Loucy (cell line): ENCODE data around the gene S1PR2.

Source experiments
- H2AFZ ChIP-seq: fragments of 200-600 bp; sonication (generic); 2 replicates; pipeline ENCODE4 v1.6.0; 2016; ENCODE audit warnings: antibody characterized with exemption, mild to moderate bottlenecking, low read length, moderate library complexity
- H3F3A ChIP-seq: fragments of 200-600 bp; 2 replicates; pipeline ENCODE4 v1.6.0; 2016; ENCODE audit warnings: antibody characterized with exemption, low read depth, mild to moderate bottlenecking
- H3K27me3 ChIP-seq: fragments of 200-600 bp; sonication (generic); 2 replicates; pipeline ENCODE4 v1.6.1; 2014; ENCODE audit warnings: low read length, mild to moderate bottlenecking; ENCODE audit not compliant: insufficient read depth, poor library complexity, severe bottlenecking
- H3K36me3 ChIP-seq: fragments of 200-600 bp; sonication (generic); 2 replicates; pipeline ENCODE4 v1.6.1; 2016; ENCODE audit warnings: low read length; ENCODE audit not compliant: insufficient read depth
- H3K4me1 ChIP-seq: fragments of 200-600 bp; sonication (generic); 2 replicates; pipeline ENCODE4 v1.5.1; 2014; ENCODE audit warnings: low read length, mild to moderate bottlenecking; ENCODE audit not compliant: insufficient read depth, poor library complexity, severe bottlenecking
- H3K4me2 ChIP-seq: fragments of 200-600 bp; sonication (generic); 2 replicates; pipeline ENCODE4 v1.6.0; 2014; ENCODE audit warnings: antibody characterized with exemption, low read length, low read depth, mild to moderate bottlenecking; ENCODE audit not compliant: poor library complexity, severe bottlenecking
- H3K4me3 ChIP-seq: fragments of 200-600 bp; sonication (generic); 2 replicates; pipeline ENCODE4 v1.5.1; 2014; ENCODE audit warnings: low read length, mild to moderate bottlenecking, mixed read lengths; ENCODE audit not compliant: poor library complexity, severe bottlenecking
- H3K79me2 ChIP-seq: fragments of 200-600 bp; sonication (generic); 2 replicates; pipeline ENCODE4 v1.6.1; 2014; ENCODE audit warnings: low read length; ENCODE audit not compliant: insufficient read depth
- H3K9ac ChIP-seq: fragments of 200-600 bp; sonication (generic); 2 replicates; pipeline ENCODE4 v1.6.0; 2014; ENCODE audit warnings: mild to moderate bottlenecking, low read depth, low read length, moderate library complexity; ENCODE audit not compliant: poor library complexity, severe bottlenecking
- H3K9me2 ChIP-seq: fragments of 200-600 bp; sonication (generic); replicated peaks from 2 replicates; pipeline ENCODE4 v1.6.1; 2016; ENCODE audit warnings: low read depth, low read length, mixed read lengths
- H3K9me3 ChIP-seq: fragments of 200-600 bp; sonication (generic); 2 replicates; pipeline ENCODE4 v1.6.1; 2014; ENCODE audit warnings: mild to moderate bottlenecking, antibody characterized with exemption, low read length, low read depth; ENCODE audit not compliant: insufficient read depth
- H4K20me1 ChIP-seq: fragments of 200-600 bp; sonication (generic); 2 replicates; pipeline ENCODE4 v1.6.0; 2014; ENCODE audit warnings: antibody characterized with exemption, low read length, mild to moderate bottlenecking; ENCODE audit not compliant: insufficient read depth, poor library complexity, severe bottlenecking
- EZH2phosphoT487 ChIP-seq: fragments of 200-600 bp; IDR thresholded peaks from 2 replicates; pipeline ENCODE4 v1.6.1; 2018; ENCODE audit warnings: antibody characterized with exemption, mild to moderate bottlenecking, moderate library complexity, borderline replicate concordance
- TF ChIP-seq, protein P1 (sequence below): fragments of 200-600 bp; sonication (generic); conservative IDR thresholded peaks from 2 replicates; pipeline ENCODE4 v1.5.1; 2014; ENCODE audit warnings: mild to moderate bottlenecking, antibody characterized with exemption, low read length

S1PR2 gene

DNA sequence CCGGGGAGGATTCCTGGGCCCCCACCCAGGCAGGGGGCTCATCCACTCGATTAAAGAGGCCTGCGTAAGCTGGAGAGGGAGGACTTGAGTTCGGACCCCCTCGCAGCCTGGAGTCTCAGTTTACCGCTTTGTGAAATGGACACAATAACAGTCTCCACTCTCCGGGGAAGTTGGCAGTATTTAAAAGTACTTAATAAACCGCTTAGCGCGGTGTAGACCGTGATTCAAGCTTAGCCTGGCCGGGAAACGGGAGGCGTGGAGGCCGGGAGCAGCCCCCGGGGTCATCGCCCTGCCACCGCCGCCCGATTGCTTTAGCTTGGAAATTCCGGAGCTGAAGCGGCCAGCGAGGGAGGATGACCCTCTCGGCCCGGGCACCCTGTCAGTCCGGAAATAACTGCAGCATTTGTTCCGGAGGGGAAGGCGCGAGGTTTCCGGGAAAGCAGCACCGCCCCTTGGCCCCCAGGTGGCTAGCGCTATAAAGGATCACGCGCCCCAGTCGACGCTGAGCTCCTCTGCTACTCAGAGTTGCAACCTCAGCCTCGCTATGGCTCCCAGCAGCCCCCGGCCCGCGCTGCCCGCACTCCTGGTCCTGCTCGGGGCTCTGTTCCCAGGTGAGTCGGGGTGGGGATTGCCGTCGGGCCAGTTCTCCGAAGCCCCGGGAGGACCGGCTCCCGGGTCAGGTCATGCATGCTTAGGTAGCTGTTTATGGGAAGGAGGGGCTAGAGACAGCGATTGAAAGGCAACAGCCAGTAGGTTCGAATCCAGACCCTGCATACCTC lies 39.7 kb upstream of the S1PR2 start, which contains the start of gene ICAM1:
TSS of gene ICAM1 (plus strand) at position 505 of the 779 bp plus-strand sequence. CDS start at position 545, 40 bp downstream.
- Histone ChIP-seq H3K9me3 (no peaks in the 10 kb centered on the region), H3K27me3 (no peaks in the 10 kb centered on the region), H3K4me2 (peak within 1 kb of the TSS; percentile 70), H2AFZ (peak within 1 kb of the TSS; percentile 85), H4K20me1 (no peaks in the 10 kb centered on the region), H3K4me3 (peak within 1 kb of the TSS; percentile 73), H3F3A (no peaks in the 10 kb centered on the region), H3K9me2 (no peaks in the 10 kb centered on the region), H3K9ac (peak within 1 kb of the TSS; percentile 75), H3K36me3 (no peaks in the 10 kb centered on the region), H3K79me2 (peaks cover 9% of the 10 kb centered on the region; the same call in 1 of the 2 replicates), H3K4me1 (peaks cover 21% of the 10 kb centered on the region)
- TF ChIP-seq, protein P1, sequence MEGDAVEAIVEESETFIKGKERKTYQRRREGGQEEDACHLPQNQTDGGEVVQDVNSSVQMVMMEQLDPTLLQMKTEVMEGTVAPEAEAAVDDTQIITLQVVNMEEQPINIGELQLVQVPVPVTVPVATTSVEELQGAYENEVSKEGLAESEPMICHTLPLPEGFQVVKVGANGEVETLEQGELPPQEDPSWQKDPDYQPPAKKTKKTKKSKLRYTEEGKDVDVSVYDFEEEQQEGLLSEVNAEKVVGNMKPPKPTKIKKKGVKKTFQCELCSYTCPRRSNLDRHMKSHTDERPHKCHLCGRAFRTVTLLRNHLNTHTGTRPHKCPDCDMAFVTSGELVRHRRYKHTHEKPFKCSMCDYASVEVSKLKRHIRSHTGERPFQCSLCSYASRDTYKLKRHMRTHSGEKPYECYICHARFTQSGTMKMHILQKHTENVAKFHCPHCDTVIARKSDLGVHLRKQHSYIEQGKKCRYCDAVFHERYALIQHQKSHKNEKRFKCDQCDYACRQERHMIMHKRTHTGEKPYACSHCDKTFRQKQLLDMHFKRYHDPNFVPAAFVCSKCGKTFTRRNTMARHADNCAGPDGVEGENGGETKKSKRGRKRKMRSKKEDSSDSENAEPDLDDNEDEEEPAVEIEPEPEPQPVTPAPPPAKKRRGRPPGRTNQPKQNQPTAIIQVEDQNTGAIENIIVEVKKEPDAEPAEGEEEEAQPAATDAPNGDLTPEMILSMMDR = no peak
- TF ChIP-seq EZH2phosphoT487 = no peak

GRCh38 chr19:10270180-10270615 lies 39.1 kb upstream of the S1PR2 start:
- Histone ChIP-seq H3F3A (no peaks in the 10 kb centered on the region), H3K79me2 (peaks cover 9% of the 10 kb centered on the region; the same call in 1 of the 2 replicates), H3K27me3 (no peaks in the 10 kb centered on the region), H3K4me2 (peak overlapping the region; percentile 70), H3K4me3 (peak overlapping the region; percentile 73), H3K36me3 (no peaks in the 10 kb centered on the region), H3K9me3 (no peaks in the 10 kb centered on the region), H4K20me1 (no peaks in the 10 kb centered on the region), H3K9ac (peak overlapping the region; percentile 75), H3K4me1 (peaks cover 21% of the 10 kb centered on the region), H3K9me2 (no peaks in the 10 kb centered on the region), H2AFZ (peak overlapping the region; percentile 85)
- TF ChIP-seq, protein P1 = no peak

DNA sequence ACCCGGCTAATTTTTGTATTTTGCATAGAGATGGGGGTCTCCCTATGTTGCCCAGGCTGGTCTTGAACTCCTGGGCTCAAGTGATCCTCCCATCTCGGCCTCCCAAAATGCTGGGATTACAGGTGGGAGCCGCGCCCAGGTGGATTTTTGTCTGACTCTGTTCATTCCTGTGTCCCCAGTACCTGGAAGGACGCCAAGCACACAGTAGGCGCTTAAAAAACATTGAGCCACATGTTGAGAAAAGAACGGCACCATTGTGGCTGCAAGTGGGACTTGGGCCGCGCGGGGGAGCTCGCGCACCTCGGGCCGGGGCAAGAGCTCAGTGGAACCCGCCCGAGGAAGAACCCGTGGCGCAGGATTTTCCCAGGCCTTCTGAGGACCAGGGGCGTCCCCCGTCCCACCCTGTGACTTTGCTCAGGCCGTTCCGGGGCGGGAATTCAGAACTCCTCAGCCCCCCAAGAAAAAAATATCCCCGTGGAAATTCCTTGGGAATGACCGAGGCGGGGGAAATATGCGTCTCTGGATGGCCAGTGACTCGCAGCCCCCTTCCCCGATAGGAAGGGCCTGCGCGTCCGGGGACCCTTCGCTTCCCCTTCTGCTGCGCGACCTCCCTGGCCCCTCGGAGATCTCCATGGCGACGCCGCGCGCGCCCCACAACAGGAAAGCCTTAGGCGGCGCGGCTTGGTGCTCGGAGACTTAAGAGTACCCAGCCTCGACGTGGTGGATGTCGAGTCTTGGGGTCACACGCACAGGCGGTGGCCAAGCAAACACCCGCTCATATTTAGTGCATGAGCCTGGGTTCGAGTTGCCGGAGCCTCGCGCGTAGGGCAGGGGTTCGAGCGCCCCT lies 38.4 kb upstream of the S1PR2 start:
- Histone ChIP-seq H3K4me1 (peaks cover 21% of the 10 kb centered on the region), H3K9me3 (no peaks in the 10 kb centered on the region), H2AFZ (peak overlapping the region; percentile 85), H3K4me2 (peak overlapping the region; percentile 70), H3K36me3 (no peaks in the 10 kb centered on the region), H4K20me1 (no peaks in the 10 kb centered on the region), H3K27me3 (no peaks in the 10 kb centered on the region), H3K79me2 (peaks cover 9% of the 10 kb centered on the region; the same call in 1 of the 2 replicates), H3K9me2 (no peaks in the 10 kb centered on the region), H3F3A (no peaks in the 10 kb centered on the region), H3K4me3 (peak overlapping the region; percentile 73), H3K9ac (peak overlapping the region; percentile 75)
- TF ChIP-seq, protein P1 = peak; percentile 91
- no peak for TF ChIP-seq EZH2phosphoT487
